22Rv1 (cell line): ENCODE data around the gene ESRP2.

Experiments
- ZFX ChIP-seq: fragments of 450-650 bp; IDR thresholded peaks from 2 replicates; pipeline ENCODE4 v1.6.1; 2017; ENCODE audit warnings: antibody characterized with exemption, borderline replicate concordance
- TF ChIP-seq, protein P1 (sequence below): fragments of 450-650 bp; IDR thresholded peaks from 2 replicates; pipeline ENCODE4 v1.5.1; 2017; ENCODE audit warnings: mild to moderate bottlenecking

- TF ChIP-seq, protein P1, sequence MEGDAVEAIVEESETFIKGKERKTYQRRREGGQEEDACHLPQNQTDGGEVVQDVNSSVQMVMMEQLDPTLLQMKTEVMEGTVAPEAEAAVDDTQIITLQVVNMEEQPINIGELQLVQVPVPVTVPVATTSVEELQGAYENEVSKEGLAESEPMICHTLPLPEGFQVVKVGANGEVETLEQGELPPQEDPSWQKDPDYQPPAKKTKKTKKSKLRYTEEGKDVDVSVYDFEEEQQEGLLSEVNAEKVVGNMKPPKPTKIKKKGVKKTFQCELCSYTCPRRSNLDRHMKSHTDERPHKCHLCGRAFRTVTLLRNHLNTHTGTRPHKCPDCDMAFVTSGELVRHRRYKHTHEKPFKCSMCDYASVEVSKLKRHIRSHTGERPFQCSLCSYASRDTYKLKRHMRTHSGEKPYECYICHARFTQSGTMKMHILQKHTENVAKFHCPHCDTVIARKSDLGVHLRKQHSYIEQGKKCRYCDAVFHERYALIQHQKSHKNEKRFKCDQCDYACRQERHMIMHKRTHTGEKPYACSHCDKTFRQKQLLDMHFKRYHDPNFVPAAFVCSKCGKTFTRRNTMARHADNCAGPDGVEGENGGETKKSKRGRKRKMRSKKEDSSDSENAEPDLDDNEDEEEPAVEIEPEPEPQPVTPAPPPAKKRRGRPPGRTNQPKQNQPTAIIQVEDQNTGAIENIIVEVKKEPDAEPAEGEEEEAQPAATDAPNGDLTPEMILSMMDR, result no peak
- TF ChIP-seq ZFX, result no peak
These were observed 29.7 kb downstream of the ESRP2 start for GRCh38 chr16:68206245-68206644.
